ENCODE measurements around the gene TBC1D8.
A peak's percentile ranks its signal among the peaks of the same experiment; 100 is the strongest.
"Not testable (repeated sequence)": the region's sequence is repeated elsewhere in the genome, so short reads cannot be mapped to it uniquely, and the experiment has no call there.

TBC1D8 gene

DNA sequence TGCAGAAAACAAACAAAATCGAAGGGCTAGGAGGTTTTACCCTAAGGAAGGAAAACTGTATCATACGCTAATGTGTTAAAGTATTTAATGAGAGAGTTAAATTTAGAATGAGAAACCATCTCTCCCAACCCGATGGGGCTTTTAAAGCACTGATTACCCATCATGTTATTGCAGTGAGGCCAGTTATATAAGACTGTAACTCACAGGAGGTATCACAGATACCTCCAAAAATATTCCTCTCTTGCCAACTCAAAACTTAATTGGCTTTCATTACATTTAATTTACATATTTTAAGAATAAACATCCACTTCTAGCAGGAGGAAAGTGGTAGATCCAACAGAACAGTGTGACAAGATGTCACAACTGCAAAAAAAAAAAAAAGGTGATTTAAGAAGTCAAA is 92.8 kb downstream of the TBC1D8 start:
- DNase-seq, result no peak

DNA sequence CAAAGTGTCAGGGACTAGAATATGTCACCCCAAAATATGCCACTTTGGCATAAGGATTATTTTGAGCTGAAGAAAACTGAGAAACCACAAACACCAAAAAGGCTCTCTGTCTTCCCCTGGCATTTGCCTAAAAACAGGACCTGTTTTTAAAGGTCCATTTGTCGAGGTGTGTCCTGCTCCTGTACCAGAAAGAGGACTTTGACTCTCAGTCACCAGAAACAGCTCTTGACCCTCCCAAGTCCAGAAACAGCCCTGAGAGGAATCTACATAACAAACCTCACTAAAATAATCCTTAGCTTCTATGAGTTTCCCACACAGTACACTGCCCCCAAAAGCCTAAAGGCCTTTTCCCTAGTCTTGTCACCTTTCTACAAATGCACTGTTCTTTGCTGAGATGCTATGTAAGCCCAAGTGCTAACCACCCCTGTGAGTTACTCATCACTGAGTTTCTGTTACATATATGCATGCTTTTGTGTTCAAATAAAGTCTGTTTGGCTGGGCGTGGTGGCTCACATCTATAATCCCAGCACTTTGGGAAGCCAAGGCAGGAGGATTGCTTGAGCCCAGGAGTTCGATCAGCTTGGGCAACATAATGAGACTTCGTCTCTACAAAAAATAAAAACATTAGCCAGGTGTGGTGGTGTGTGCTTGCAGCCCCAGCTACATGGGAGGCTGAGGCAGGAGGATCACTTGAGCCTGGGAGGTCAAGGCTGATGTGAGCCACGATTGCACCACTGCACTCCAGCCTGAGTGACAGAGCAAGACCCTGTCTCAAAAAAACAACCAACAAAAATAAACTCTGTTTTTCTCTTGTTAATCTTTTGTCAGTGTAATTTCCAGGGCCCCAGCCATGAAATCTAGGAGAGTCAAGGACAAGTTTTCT is 93.9 kb downstream of the TBC1D8 start:
- no peak for DNase-seq

DNA sequence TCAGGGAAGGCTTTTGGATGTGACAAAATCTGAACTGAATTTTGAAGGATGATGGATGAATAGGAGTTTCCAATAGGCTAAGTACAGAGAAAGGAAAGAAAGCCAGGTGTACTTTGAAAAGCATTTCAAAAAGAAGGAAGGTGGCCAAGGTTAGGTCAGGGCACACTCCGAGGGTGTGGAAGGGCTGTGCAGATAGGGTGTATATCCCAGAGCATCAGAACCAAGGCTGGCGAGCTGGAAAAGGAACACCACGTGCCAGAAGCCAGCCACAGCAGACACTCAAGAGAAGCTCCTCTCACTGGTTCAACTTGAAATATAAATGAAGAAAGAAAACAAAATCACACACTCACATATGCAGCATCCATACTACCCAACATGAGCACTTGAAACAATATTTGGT is 98.1 kb downstream of the TBC1D8 start:
- no peak for DNase-seq

DNA sequence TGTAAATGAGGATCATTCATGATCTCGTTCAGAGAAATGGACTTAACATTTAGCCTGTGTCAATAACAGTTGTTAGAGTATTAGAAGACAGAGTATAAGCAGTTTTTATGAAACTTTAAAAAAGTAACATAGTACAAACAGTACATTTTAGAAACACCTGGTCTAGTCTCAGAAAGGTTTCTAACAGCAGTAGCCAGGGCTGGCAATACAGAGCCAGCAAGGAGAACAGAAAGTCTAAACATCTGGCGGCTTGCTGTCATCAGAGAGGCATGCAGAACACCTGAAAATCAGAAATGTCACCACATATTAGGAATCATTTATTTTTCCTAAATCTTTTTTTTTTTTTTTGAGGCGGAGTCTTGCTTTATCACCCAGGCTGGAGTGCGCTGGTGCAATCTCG is 99.0 kb downstream of the TBC1D8 start:
- no peak for DNase-seq

DNA sequence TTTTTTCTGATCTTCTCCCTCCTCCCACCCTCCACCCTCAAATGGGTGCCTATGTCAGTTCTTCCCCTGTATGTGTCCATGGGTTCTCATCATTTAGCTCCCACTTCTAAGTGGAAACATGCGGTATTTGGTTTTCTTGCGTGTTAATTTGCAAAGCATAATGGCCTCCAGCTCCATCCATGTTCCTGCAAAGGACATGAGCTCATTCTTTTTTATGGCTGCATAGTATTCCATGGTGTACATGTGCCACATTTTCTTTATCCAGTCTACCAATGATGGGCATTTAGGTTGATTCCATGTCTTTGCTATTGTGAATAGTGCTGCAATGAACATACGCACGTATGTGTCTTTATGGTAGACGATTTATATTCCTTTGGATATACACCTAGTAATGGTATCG is 100.3 kb downstream of the TBC1D8 start:
- not testable (repeated sequence) for DNase-seq

DNA sequence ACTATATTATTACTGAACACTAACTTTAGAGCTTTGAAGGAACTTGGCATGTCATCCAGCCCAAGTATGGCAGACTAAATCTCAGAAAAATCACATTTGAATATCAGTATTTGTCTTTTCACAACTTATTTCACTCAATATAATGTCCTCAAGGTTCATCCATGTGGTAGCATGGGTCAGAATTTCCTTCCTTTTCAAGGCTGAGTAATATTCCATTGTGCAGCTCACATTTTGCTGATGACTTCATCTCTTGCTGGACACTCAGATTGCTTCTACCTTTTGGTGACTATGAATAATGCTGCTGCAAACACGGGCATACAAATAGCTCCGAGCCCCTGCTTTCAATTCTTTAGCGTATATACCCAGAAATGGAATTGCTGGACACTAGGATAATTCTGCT is 102.4 kb downstream of the TBC1D8 start:
- no peak for DNase-seq

DNA sequence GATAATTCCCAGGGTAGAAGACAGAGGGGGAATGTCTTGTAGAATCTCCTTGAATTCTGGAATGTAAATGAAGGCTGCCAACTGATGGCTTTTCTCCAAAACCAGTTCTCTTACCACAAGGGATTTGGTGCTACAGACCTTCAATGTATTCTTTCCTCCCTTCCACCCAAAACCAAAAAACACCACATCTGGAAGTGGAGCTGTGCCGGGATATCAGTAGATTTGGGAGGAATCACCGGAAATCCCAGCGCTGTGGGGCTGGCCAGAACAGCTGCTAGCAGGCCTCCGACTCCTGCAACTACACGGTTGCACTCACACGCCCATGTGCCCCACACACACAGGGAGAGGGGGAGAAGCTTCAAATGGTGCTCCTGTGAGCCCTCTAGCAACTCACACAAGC is 103.4 kb downstream of the TBC1D8 start:
- DNase-seq, result no peak

DNA sequence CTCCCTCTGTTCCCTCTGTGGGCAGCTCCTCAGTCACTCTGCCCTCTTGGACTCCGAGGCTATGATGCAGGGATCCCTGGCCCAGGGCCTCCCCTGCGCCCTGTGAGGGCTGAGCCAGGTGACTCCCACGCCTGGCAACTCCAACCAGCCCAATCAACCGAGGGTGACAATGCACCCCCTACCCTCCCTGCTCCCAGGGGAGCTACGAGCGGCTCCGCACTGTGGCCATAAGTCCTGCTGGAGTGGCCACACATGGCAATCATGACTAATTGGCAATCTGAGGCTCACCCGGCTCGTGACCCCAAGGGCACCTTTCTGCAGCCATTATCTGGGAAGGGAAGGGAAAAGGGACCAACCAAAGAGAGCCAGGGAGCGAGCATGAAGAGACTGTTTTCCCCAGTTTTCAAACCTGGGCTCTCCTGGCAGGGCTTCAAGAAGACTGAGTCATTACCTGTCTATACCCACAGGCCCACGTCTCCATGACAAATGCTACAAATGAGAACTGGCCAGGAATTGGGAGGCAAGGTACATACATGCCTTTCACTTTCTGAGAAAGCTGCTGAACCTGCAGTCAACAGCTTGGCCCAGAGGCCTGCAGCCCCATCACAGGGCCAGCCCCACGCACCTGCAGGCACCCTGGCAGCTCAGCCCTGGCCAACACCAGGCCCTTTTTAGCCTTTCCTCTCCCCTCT is 104.0 kb downstream of the TBC1D8 start:
- DNase-seq, result no peak

DNA sequence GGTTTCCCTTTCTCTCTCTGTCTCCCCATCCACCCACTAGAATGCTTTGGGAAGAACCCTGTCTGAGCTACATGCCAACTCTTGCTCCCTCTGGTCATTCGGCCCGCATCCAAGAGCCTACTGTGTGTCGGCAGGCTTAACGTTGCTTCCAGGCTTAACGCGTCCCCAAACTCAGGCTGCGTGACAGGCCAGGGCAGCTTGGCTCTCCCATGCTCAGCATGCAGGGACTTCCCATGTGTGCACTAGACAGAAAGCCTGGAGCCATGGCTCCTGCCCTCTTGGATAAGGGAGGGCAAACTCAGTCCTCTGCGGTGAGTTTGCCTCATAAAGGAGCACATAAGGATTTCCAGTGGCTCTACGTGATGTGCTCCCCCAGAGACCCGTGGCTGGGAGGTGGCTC is 105.9 kb downstream of the TBC1D8 start:
- no peak for DNase-seq

DNA sequence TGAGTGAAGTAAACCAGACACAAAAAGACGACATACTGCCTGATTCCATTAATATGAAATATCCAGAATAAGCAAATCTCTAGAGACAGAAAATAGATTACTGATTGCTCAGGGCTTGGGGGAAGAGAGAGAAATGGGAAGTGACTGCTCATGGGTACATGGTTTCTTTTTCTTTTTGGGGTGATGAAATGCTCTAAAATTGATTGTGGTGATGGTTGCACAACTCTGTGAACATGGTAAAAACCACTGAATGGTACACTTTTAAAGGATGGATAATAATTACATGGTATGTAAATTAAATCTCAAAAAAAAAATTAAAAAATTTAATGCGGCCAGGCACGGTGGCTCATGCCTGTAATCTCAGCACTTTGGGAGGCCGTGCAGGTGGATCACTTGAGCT is 109.8 kb downstream of the TBC1D8 start:
- no peak for DNase-seq

DNA sequence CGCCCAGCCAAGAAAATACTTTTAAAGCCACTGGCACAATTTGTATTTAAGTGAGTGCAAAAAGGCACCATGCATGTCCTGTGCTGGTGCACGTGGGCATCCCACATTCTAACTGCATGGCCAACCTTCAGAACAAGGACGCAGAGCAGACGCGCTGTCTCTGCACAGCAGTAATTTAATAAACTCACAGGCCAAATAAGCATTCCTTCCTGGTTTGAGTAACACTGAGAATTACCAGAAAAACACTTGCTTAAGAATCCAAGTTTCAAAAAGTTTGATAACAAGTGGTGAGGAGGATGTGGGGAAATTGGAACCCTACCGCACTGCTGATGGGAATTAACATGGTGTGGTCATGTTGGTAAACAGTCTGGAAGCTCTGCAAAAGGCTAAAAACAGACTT is 110.4 kb downstream of the TBC1D8 start:
- DNase-seq, result no peak

DNA sequence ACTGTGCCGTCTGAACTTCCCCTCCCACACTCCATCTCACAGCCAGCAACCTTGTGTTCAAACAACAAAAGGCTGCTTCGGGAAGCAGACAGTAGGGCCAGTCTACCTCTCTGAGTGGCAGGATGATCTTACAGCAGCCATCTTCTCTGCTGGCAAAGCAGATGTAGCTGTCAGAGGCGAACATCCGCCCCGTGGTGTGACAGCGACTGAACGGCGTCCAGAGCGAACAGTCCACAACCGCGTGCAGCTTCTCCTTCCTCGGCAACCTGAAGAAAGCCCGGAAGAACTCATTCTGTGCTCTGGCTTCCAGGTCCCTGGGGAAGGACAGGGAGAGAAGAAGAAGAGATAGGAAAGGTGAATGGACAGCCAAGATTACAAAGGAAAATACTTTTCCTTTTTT is 111.1 kb downstream of the TBC1D8 start:
- DNase-seq, result no peak

DNA sequence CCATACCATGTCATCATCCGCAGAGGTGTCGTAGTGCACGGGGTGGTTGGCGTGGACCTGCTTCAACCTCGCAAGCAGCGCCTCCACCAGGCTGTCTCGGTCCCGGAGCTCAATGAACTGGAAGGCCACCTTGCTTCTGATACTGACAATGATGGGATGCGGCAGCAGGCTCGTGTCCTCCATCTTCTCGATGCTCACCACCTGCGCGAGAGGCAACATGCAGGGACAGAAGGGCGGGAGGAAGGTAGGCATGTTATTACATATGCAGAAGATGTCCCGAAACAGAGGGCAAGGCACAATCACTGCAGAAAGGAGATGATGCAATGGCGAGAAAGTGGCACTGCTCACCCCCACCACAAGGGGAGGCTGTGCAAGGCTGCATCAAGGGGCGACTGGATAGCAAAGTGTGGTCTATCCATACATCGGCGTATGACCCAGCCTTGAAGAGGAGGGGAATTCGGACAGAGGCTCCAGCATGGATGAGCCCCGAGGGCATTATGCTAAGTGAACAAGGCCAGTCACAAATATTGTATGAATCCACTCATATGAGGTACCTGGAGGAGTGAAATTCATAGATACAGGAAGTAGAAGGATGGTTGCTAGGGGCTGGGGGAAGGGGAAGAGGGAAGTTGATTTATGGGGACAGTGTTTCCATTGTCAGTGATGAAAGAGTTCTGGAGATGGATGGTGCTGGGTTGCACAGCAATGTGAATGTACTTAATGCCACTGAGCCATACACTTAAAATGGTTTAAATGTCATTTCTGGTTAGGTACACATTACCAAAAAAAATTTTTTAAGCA is 112.5 kb downstream of the TBC1D8 start:
- peak in 1 of 2 donors; percentile 6 for DNase-seq

DNA sequence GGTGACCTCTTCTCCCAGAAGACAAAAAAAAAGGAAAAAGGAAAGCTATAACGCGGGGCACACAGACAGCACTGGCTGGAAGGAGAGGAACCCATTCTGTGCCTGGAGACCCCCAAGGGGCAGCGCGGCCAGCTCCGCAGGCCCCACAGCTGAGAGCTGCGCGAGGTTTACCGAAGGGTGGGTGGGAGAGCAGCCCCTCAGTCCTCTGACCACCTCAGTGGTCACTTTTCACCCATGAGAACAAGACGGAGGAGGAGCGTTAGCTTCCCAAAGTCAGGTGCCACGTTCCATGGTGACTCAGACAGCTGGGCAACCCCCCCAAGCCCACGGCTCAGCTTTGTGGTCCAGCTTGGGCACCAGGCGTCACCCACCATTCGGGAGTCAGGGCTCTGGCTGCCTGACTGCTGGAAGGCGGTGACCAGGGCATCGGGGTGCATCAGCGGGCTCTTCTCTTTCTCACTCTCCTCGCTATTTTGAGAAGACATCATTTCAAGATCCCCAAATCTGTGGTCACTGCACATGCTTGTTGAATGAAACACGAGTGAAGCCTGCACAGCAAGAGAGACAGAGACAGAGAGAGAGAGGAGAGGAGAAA is 113.9 kb downstream of the TBC1D8 start:
- no peak for DNase-seq

DNA sequence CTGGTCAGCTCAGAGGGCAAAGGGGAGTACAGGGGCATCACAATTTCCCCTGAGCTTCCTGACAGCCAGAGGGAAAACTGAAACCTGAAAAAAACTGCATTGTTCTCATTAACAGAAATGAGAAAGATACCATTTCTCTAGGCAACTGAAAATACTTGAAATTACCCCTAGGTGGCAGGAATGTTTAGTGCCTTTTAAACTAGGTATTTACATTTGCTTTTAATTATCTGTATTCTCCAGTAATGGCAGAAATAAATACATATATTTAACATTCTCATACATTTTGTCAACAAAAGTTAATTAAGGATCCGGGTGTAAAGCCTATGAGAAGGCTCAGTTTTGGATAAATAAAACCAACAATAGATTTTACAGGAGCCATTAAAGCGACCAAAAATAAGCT is 114.6 kb downstream of the TBC1D8 start:
- DNase-seq, result no peak

DNA sequence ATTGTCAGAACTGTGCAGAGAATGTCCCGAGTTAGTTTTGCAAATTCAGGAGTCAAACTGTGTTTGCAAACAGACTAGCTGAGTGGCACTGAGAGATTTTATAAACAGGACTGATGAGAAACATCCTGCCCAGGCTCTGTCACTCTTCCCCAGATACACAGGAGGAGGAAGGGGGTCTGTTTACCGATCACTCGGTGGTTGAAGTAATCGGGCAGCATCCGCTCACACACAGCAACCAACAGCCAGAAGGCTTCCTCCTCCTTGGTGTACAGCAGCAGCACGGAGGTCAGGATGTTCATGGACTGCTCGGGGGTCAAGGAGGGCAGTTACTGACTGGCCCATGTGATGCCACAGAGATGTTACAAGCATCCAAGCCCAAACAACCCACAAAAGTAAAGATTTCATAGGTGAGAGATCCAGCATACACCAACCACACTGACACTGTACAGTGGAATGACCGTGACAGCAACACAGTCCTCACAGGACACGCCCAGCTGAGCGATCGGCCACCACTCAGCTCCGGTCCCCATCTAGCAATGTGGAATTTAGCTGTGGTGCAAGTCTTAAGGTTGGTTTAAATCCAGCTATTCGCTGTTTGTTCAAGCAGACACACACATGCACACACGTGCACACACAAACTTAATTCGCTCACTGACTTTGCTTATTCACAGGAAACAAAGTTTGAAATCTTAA is 119.0 kb downstream of the TBC1D8 start:
- DNase-seq, result no peak

DNA sequence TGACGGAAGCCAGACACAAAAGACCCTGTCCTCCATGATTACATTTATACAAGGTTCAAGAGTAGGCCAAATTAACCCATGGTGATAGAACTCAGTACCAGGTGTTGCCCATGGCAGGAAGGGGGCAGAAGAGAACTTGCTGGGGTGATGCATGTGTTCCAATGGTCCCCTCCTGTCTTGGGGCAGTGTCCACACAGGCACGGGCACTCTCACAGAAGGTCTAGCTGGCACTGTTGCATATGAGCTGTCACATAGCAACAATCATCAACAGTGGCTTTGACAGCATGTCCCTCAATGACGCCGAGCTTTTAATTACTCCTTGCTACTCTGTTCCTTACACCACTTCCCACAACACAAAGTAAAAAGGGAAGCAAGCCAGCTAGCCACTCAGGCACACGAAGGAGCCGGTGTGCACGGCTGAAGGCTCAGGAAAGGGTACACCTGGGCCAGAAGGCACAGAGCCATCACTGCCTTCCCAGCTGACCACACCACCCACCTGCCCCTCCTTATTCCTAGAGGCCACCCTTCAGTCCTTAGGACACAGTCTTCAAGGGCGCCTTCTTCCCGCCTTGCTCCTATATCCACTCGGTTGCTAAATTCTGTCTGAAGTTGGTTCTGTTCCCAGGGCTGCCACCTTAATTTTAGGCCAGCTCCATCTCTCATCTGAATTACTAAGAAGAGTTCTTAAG is 120.2 kb downstream of the TBC1D8 start:
- DNase-seq, result no peak

DNA sequence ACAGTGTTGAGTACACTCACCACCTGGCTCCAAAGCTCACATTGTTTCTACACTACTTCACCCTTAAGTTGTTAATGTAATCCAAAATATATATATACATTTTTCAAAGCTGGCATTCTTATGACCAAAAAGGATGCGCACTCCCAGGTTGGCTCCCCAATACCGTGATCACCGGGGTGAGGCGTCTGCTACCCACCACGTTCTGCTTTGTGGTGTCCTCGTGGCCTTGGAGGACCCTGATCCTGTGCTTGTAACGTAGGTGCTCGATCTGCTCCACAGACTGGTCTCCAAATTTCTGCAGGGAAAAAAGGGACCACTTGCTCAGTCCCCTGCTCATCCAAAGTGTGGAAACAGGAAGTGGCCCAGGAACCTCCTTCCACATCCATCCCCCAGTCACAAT is 123.3 kb downstream of the TBC1D8 start:
- DNase-seq, result no peak

DNA sequence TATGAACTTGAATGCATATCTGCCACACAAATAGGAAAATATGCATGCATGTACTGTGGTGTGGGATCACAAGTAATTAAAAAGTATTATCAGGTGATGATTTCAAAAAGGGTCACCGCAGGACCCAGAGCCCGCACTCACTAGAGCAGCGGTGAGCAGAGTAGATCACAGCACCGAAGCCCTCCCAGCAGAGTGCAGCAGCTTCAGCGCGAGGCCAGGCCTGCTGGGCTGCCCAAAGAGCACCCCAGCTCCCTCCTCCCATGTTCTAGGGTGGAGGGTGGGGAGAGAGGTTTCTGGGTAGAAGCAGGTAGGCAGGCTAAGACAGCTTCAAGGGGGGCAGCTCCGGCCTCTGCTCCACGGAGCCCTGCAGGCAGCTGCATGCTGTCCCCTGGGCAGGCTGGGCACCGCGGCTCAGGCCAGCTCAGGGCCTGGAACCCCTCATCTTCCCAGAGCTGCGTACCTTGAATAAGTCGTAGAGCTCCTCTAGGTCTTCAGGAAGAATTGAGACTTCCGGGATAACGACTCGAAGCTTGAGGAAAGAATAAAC is 124.2 kb downstream of the TBC1D8 start:
- DNase-seq, result no peak

DNA sequence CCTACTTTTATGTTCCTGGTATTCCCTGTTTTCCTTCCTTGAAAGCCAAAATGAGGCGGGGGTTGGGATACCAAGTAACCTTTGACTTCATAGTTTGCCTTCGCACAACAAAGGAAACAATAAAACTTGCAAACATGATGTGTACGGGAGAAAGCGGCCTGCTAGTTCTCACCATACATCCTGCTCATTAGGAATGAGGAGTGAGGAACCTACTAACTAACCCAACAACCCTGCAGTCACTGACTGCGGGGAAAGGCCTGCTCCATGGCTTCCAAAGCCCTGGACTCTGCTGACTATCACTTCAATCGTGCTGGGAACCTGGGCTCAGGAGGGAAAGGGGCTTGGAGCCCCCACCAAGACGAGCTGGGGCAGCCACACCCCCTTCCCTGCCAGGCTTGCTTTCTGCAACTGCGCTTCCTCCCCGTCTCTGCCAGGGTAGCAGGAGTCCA is 124.9 kb downstream of the TBC1D8 start:
- no peak for DNase-seq

DNA sequence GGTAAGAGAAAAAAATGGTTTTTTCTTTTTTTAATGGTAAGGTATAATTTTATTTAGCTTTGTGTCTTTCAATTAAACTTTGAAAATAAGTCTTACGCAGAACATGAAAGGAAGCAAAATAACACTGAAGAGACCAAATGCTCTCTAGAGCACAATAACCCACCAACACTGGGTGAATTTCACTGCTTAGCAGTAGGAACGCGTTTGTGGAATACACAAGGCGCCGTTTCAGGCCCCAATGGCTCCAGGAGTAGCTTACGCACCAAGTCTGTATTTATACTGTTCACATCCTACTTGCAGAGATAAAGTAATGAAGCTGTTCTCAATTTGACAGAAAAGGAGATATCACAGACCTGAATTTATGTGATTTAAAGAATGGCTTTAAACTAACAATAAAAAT is 125.6 kb downstream of the TBC1D8 start:
- DNase-seq, result no peak
